HG03432 (cell line): ENCODE measurements around the gene EGR1.
"Not testable (repeated sequence)": the region's sequence is repeated elsewhere in the genome, so short reads cannot be mapped to it uniquely, and the experiment has no call there.

Experiments used
- ATAC-seq: cut with Tn5 transposase; IDR thresholded peaks from one replicate; pipeline ENCODE4 v1.9.1; 2021; ENCODE audit warnings: mild to moderate bottlenecking, moderate library complexity; ENCODE audit not compliant: unreplicated experiment

EGR1 gene

GRCh38 chr5:138506370-138507306 is 41.4 kb downstream of the EGR1 start:
- ATAC-seq, result no peak

GRCh38 chr5:138507485-138507884 is 42.2 kb downstream of the EGR1 start:
- not testable (repeated sequence) for ATAC-seq

GRCh38 chr5:138508958-138509357 is 43.7 kb downstream of the EGR1 start:
- no peak for ATAC-seq

GRCh38 chr5:138514021-138514420 is 48.7 kb downstream of the EGR1 start:
- ATAC-seq, result no peak

- no peak for ATAC-seq
Measured at GRCh38 chr5:138515556-138516245, 50.4 kb downstream of the EGR1 start.

- ATAC-seq, result no peak
Measured at GRCh38 chr5:138517437-138517836, 52.2 kb downstream of the EGR1 start.
